Posterior vena cava (tissue), 2 donors: ENCODE results near the gene GIPR. TPM values are rescaled to one million over a fixed set of nuclear protein-coding genes. Genes with fewer than 3 reads are reported as not detected.
"Not testable (repeated sequence)": the region's sequence is repeated elsewhere in the genome, so short reads cannot be mapped to it uniquely, and the experiment has no call there.

ENCODE experiments used
- DNase-seq: peaks from one replicate; pipeline ENCODE4 v3.0.0-alpha.2; 2020; ENCODE audit warnings: low spot score
- intact Hi-C, 2 donors: fragments of 100-400 bp; cut with DNase I; formaldehyde crosslinking; loops; one replicate each; pipeline versions ENCODE4 v1.14.1 to v1.14.2; 2022 to 2023
- microRNA-seq, 2 donors: library from miRNA; unstranded; fragments of <30 nt; microRNA quantifications; one replicate each; pipeline ENCODE4 v1.2.0, GENCODE V29; 2020 to 2021; ENCODE audit warnings: borderline microRNAs expressed in 2 of 2
- total RNA-seq, 2 donors: library from RNA; stranded (reverse); fragmentation: NEBNext Ultra II Directional; extraction: Animal tissue kit (Norgen Biotek cat#: 25700); gene quantifications; one replicate each; pipeline ENCODE4 v1.2.1, GENCODE V29; 2021
- donor health status: DM: yes; HTN: yes; CAD: no.
- donor health status: DM: yes; HTN: yes; CAD: no.

Gene GIPR
- total RNA-seq, 2 donors from 2014 or later: 0.38 TPM; not detected in 1

GRCh38 chr19:45716359-45717130 is 48.5 kb downstream of the GIPR start:
- no peak for DNase-seq

GRCh38 chr19:45717131-45717982 is 49.3 kb downstream of the GIPR start:
- peak; percentile 100 for DNase-seq
- intact Hi-C loops: loop anchor here in 1 of 2 donors (10.0 kb wide), 1 partner anchor 77 kb away; the partner anchor contains the start of gene DMWD

More at GRCh38 chr19:45716359-45717130, 48.5 kb downstream of the GIPR start:
- intact Hi-C loops: loop anchor here in 1 of 2 donors (10.0 kb wide), 1 partner anchor 78 kb away; the partner anchor contains the start of gene DMWD

GRCh38 chr19:45717983-45718650 is 50.1 kb downstream of the GIPR start:
- DNase-seq: no peak
- intact Hi-C loops: loop anchor here in 1 of 2 donors (10.0 kb wide), 1 partner anchor 77 kb away; the partner anchor contains the start of gene DMWD

GRCh38 chr19:45720065-45720464 is 52.0 kb downstream of the GIPR start:
- DNase-seq, intact Hi-C loops: not testable (repeated sequence)

GRCh38 chr19:45728683-45729082 is 60.7 kb downstream of the GIPR start:
- DNase-seq, intact Hi-C loops: not testable (repeated sequence)

GRCh38 chr19:45729800-45730290 is 61.8 kb downstream of the GIPR start:
- DNase-seq: no peak
- intact Hi-C loops: no loop called here

- intact Hi-C loops: no loop called here
- peak; percentile 98 for DNase-seq
Measured at GRCh38 chr19:45730368-45731288, 62.6 kb downstream of the GIPR start, which contains the start of gene FBXO46. FBXO46 (minus strand) TSS chr19:45730896; CDS start chr19:45713495, 17,401 bp downstream.

Small RNAs within 50 kb of the gene (microRNA-seq; reads per million reads assigned to microRNA genes)
- gene MIR330: 76.5 to 100 reads per million in 2 donors
- 0 reads per million in 2 donors for gene MIR642A
- gene MIR642B: 0 reads per million in 2 donors

Other genes starting within 250 kb of the GIPR start
- gene ERCC1, start 244.3 kb upstream of the GIPR start, total RNA-seq: 10 to 100 TPM; 65.0 to 68.4 TPM
- gene FOSB, start 200.2 kb upstream of the GIPR start, total RNA-seq: 10 to 100 TPM; 33.2 to 73.0 TPM
- 10 to 100 TPM in 1 of 2 donors, 1 to 10 TPM in 1; 9.4 to 14.5 TPM for gene RTN2, start 171.2 kb upstream of the GIPR start, total RNA-seq
- gene PPM1N, start 169.8 kb upstream of the GIPR start, total RNA-seq: 1 to 10 TPM in 1 of 2 donors, under 1 TPM in 1; 0.67 to 1.9 TPM
- gene VASP, start 160.7 kb upstream of the GIPR start, total RNA-seq: 100 to 1,000 TPM; 159 to 204 TPM
- gene OPA3, start 83.4 kb upstream of the GIPR start, total RNA-seq: 10 to 100 TPM in 1 of 2 donors, 1 to 10 TPM in 1; 9.8 to 11.3 TPM
- 10 to 100 TPM in 1 of 2 donors, 1 to 10 TPM in 1; 5.1 to 11.1 TPM for gene GPR4, start 66.0 kb upstream of the GIPR start, total RNA-seq
- gene EML2, start 28.8 kb upstream of the GIPR start, total RNA-seq: 10 to 100 TPM; 20.7 to 26.7 TPM
- 100 to 1,000 TPM; 244 to 250 TPM for gene SNRPD2, start 23.7 kb downstream of the GIPR start, total RNA-seq
- 1 to 10 TPM; 3.1 to 4.5 TPM for gene QPCTL, start 24.4 kb downstream of the GIPR start, total RNA-seq
- gene FBXO46, start 62.7 kb downstream of the GIPR start, total RNA-seq: 10 to 100 TPM; 11.2 to 12.3 TPM
- gene MEIOSIN, start 65.2 kb downstream of the GIPR start, total RNA-seq: not detected
- gene SIX5, start 101.0 kb downstream of the GIPR start, total RNA-seq: 10 to 100 TPM; 14.9 to 22.4 TPM
- 100 to 1,000 TPM; 218 to 281 TPM for gene DMPK, start 114.3 kb downstream of the GIPR start, total RNA-seq
- gene DMWD, start 124.6 kb downstream of the GIPR start, total RNA-seq: 10 to 100 TPM; 50.9 to 61.1 TPM
- gene RSPH6A, start 147.1 kb downstream of the GIPR start, total RNA-seq: not detected
- 10 to 100 TPM; 41.2 to 44.6 TPM for gene SYMPK, start 194.9 kb downstream of the GIPR start, total RNA-seq
- gene FOXA3, start 196.1 kb downstream of the GIPR start, total RNA-seq: not detected
- gene IRF2BP1, start 217.9 kb downstream of the GIPR start, total RNA-seq: 10 to 100 TPM; 14.3 to 14.5 TPM
- 1 to 10 TPM; 4.3 to 6.1 TPM for gene MYPOP, start 234.4 kb downstream of the GIPR start, total RNA-seq
- not detected for gene NANOS2, start 246.6 kb downstream of the GIPR start, total RNA-seq